ENCODE data around the gene ALK.

DNA sequence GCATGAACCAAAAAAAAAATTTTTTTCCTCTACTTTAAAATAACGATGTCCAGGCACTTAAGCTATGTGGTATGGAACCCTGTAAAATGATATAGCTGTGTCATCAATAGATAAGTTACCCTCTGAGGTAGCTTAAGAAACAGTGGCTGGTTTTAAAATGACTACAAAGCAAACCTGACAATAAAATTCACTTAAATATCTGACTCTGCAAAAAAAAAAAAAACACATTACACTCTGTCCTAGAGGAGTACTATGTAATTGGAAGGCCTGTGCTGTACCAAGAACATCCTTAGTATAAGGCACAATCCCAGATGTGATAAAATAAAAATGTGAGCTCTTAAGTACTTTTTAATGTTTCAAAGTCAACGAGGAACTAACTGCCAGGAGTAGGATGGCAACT lies 322.4 kb downstream of the ALK start:
- TF ChIP-seq SIN3A (IDR thresholded peaks at IDR 0.05; ENCODE audit: borderline replicate concordance, insufficient read depth, low read length): no peak
- no peak for TF ChIP-seq POLR2AphosphoS5 (IDR thresholded peaks at IDR 0.05; ENCODE audit: low read depth, low read length)
- TF ChIP-seq TAF1 (IDR thresholded peaks at IDR 0.05; ENCODE audit: borderline replicate concordance, insufficient read depth, low read length): no peak
- TF ChIP-seq, protein P1, sequence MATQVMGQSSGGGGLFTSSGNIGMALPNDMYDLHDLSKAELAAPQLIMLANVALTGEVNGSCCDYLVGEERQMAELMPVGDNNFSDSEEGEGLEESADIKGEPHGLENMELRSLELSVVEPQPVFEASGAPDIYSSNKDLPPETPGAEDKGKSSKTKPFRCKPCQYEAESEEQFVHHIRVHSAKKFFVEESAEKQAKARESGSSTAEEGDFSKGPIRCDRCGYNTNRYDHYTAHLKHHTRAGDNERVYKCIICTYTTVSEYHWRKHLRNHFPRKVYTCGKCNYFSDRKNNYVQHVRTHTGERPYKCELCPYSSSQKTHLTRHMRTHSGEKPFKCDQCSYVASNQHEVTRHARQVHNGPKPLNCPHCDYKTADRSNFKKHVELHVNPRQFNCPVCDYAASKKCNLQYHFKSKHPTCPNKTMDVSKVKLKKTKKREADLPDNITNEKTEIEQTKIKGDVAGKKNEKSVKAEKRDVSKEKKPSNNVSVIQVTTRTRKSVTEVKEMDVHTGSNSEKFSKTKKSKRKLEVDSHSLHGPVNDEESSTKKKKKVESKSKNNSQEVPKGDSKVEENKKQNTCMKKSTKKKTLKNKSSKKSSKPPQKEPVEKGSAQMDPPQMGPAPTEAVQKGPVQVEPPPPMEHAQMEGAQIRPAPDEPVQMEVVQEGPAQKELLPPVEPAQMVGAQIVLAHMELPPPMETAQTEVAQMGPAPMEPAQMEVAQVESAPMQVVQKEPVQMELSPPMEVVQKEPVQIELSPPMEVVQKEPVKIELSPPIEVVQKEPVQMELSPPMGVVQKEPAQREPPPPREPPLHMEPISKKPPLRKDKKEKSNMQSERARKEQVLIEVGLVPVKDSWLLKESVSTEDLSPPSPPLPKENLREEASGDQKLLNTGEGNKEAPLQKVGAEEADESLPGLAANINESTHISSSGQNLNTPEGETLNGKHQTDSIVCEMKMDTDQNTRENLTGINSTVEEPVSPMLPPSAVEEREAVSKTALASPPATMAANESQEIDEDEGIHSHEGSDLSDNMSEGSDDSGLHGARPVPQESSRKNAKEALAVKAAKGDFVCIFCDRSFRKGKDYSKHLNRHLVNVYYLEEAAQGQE (IDR thresholded peaks at IDR 0.05; ENCODE audit: insufficient read depth in 1 of 2, low read depth in 2 of 2, low read length in 2 of 2): no peak
